Immature natural killer cell (primary cell): ENCODE results near the gene MYOZ1. TPM values are rescaled to one million over a fixed set of nuclear protein-coding genes. Genes with fewer than 3 reads are reported as not detected.

Experiments
- DNase-seq, 3 donors: peaks; one replicate each; pipeline ENCODE4 v3.0.0; 2022; ENCODE audit warnings: mixed read lengths in 1 of 3
- H3K27ac Mint-ChIP-seq, 6 donors: one replicate each; pipeline ENCODE4 v1.8.0; 2020; ENCODE audit warnings: mixed read lengths in 6 of 6, mild to moderate bottlenecking in 5 of 6, inconsistent platforms in 4 of 6, moderate library complexity in 3 of 6
- H3K27me3 Mint-ChIP-seq, 3 donors: one replicate each; pipeline ENCODE4 v1.8.0; 2020 to 2021; ENCODE audit warnings: low read depth in 3 of 3, mild to moderate bottlenecking in 3 of 3, mixed read lengths in 3 of 3, moderate library complexity in 3 of 3, inconsistent platforms in 1 of 3
- H3K36me3 Mint-ChIP-seq, 3 donors: one replicate each; pipeline ENCODE4 v1.8.0; 2020; ENCODE audit warnings: mixed read lengths in 3 of 3, inconsistent platforms in 2 of 3, mild to moderate bottlenecking in 2 of 3
- H3K4me1 Mint-ChIP-seq, 2 donors: one replicate each; pipeline ENCODE4 v1.8.0; 2020; ENCODE audit warnings: inconsistent platforms in 2 of 2, mild to moderate bottlenecking in 2 of 2, mixed read lengths in 2 of 2, moderate library complexity in 1 of 2
- H3K4me3 Mint-ChIP-seq, 5 donors: one replicate each; pipeline ENCODE4 v1.8.0; 2020; ENCODE audit warnings: mild to moderate bottlenecking in 5 of 5, mixed read lengths in 5 of 5, inconsistent platforms in 3 of 5, moderate library complexity in 3 of 5
- H3K9me3 Mint-ChIP-seq, 6 donors: one replicate each; pipeline ENCODE4 v1.8.0; 2020; ENCODE audit warnings: mild to moderate bottlenecking in 6 of 6, mixed read lengths in 6 of 6, inconsistent platforms in 4 of 6, moderate library complexity in 3 of 6
- polyA plus RNA-seq, 3 donors: library from polyadenylated mRNA; unstranded; fragments of 300-500 nt; fragmentation: Illumina TruSeq; gene quantifications; one replicate each; pipeline ENCODE4 v1.2.3, GENCODE V29; 2021

Gene MYOZ1
- polyA plus RNA-seq, 3 donors from 2014 or later = not detected

DNA sequence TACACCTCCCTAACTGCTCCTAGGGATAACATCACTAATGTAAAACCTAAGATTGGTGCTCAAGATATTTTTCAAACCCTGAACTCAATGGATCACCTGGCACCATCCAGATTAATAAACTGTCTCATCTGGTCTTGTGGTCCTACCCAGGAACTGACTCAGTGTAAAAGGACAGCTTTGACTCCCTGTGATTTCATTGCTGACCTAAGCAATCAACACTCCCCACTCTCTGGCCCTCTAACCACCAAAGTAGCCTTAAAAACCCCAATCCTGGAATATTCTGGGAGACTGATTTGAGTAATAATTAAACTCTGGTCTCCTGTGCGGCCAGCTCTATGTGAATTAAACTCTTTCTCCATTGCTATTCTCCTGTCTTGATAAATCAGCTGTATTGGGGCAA lies 43.9 kb downstream of the MYOZ1 start:
- peaks cover 2 to 6% of the 10 kb centered on the region in 2 donors for H3K4me1 Mint-ChIP-seq
- no peaks in the 10 kb centered on the region for H3K36me3 Mint-ChIP-seq
- no peak overlapping the region for H3K4me3 Mint-ChIP-seq
- peaks cover 0 to 2% (median 0%) of the 10 kb centered on the region in 3 donors for H3K27me3 Mint-ChIP-seq
- no peaks in the 10 kb centered on the region for H3K9me3 Mint-ChIP-seq
- H3K27ac Mint-ChIP-seq = no peak overlapping the region
- DNase-seq = no peak

GRCh38 chr10:73593812-73594211 lies 47.5 kb downstream of the MYOZ1 start:
- Mint-ChIP-seq H3K4me3 (no peak overlapping the region), H3K9me3 (no peaks in the 10 kb centered on the region), H3K4me1 (peaks cover 21 to 29% of the 10 kb centered on the region in 2 donors), H3K27ac (no peak overlapping the region), H3K27me3 (peaks cover 0 to 2% (median 0%) of the 10 kb centered on the region in 3 donors), H3K36me3 (no peaks in the 10 kb centered on the region)
- no peak for DNase-seq

DNA sequence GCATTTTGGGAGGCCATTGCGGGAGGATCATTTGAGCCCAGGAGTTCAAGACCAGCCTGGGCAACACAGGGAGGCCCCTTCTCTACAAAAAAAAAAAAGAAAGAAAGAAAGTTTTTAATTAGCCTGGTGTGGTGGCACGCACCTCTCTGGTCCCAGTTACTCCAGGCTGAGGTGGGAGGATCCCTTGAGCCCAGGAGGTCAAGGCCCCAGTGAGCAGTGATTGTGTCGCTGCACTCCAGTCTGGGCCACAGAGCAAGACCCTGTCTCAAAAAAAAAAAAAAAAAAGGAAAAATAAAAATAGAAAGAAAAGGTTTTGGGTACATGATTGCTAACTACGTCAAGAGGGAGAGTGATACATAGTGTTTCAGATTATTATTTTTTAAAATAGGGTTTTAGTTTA lies 48.2 kb downstream of the MYOZ1 start:
- Mint-ChIP-seq H3K36me3 (no peaks in the 10 kb centered on the region), H3K27ac (no peak overlapping the region), H3K9me3 (no peaks in the 10 kb centered on the region), H3K4me3 (no peak overlapping the region), H3K27me3 (peaks cover 0 to 2% (median 0%) of the 10 kb centered on the region in 3 donors), H3K4me1 (peaks cover 21 to 29% of the 10 kb centered on the region in 2 donors)
- no peak for DNase-seq

DNA sequence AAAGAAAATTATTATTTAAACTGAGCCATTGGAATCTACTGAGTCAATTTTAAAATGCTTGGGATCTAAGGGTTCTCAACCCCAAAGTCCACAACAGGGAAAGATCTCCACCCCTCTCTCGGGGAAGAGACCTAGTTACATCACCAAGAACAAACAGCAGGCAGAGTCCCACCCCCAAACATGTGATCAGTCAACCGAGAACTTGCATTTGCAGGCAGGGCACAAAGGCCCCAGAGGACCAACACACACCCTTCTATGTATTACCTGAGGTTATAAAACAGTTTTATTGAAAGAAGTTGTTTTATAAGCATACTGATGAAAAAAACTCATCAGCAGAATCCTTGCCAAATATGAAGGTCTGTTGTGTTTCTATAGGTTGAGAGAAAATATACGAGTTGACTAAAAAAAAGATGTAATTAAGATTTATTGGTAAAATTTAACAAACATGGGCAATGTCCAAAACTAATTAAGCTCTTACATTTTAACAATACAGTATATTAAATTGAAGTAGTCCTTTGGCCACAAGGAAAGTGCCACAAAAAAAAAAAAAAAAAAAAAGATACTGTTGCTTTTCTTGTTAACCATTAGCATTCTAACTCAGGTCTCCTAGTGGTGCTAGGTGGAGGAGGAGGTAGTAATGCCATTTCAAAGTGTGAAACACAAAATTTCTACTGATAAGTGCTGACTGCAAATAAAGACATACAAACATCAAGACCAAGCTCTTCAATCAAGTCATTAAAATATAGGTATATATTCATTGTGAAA lies 49.2 kb downstream of the MYOZ1 start:
- Mint-ChIP-seq H3K36me3 (no peaks in the 10 kb centered on the region), H3K27ac (peak overlapping the region; percentile 31 to 79 (median 68)), H3K9me3 (no peaks in the 10 kb centered on the region), H3K4me3 (peak overlapping the region; percentile 41 to 59 (median 45)), H3K27me3 (peaks cover 0 to 2% (median 0%) of the 10 kb centered on the region in 3 donors), H3K4me1 (peaks cover 21 to 29% of the 10 kb centered on the region in 2 donors)
- DNase-seq = no peak

GRCh38 chr10:73590881-73591799 lies 50.1 kb downstream of the MYOZ1 start, which contains the start of gene USP54:
USP54 (minus strand) TSS chr10:73591342; CDS start chr10:73575658, 15,684 bp downstream.
- Mint-ChIP-seq H3K9me3 (no peaks in the 10 kb centered on the region), H3K27ac (peak within 1 kb of the TSS; percentile 31 to 86 (median 73)), H3K36me3 (peaks cover 0 to 2% (median 0%) of the 10 kb centered on the region in 3 donors), H3K27me3 (peaks cover 0 to 2% (median 0%) of the 10 kb centered on the region in 3 donors), H3K4me1 (peaks cover 21 to 29% of the 10 kb centered on the region in 2 donors), H3K4me3 (peak within 1 kb of the TSS; percentile 66 to 78 (median 75))
- peak; percentile 28 to 40 (median 36) for DNase-seq

DNA sequence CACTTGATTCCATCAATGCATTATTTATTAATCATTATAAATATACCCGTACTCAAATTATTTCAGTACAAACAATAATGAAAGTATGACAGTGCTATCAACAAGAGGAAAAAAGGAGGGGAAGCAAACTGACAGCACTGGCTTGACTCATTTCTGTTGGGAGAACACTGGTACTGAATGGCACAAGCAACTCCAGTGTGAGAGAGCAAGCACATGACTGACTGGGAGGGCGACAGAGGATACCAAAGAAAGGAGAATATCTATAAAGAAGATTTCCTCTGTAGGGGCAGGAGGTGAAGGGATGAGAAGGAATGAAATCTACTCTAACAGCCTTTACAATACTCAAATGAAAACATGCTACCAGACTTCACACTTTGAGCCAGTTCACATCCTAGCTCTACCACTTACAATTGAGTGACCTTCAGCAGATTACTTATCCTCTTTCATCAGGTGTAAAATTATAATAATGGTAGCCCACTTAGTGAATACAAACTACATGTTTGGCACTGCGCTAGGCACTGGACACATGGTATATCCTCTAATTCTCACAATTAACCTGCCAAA lies 51.6 kb downstream of the MYOZ1 start:
- Mint-ChIP-seq H3K4me1 (peaks cover 21 to 29% of the 10 kb centered on the region in 2 donors), H3K27me3 (peaks cover 0 to 2% (median 0%) of the 10 kb centered on the region in 3 donors), H3K36me3 (peaks cover 0 to 5% (median 0%) of the 10 kb centered on the region in 3 donors), H3K27ac (peak overlapping the region in 1 of 6 donors; percentile 15), H3K4me3 (no peak overlapping the region), H3K9me3 (no peaks in the 10 kb centered on the region)
- DNase-seq = no peak

DNA sequence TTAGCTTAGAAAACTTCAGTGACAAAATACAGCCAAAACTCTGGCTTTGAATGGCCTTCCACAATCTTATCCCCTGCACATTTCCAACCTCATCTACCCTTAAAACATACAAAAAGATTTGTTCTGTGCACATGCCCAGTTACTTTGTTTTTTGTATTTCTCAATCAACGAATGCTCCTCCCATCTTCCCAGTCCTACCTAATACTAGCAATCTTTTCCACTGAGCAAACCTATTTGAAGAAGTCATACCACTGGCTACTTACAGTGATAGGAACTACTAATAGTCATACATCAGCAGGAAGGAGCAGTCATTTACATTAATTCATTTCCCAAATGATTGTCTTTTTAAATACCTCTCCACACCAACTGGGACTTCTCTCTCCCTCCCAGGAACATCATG lies 52.6 kb downstream of the MYOZ1 start:
- no peaks in the 10 kb centered on the region for H3K9me3 Mint-ChIP-seq
- H3K27ac Mint-ChIP-seq = no peak overlapping the region
- no peak overlapping the region for H3K4me3 Mint-ChIP-seq

GRCh38 chr10:73586583-73586984 lies 54.7 kb downstream of the MYOZ1 start:
- no peak overlapping the region for H3K4me3 Mint-ChIP-seq
- no peak for DNase-seq
- H3K9me3 Mint-ChIP-seq = no peaks in the 10 kb centered on the region
- no peak overlapping the region for H3K27ac Mint-ChIP-seq
- H3K4me1 Mint-ChIP-seq = peaks cover 11 to 15% of the 10 kb centered on the region in 2 donors
- no peaks in the 10 kb centered on the region for H3K27me3 Mint-ChIP-seq
- H3K36me3 Mint-ChIP-seq = peaks cover 0 to 12% (median 0%) of the 10 kb centered on the region in 3 donors

More for the DNA sequence above, 52.6 kb downstream of the MYOZ1 start:
- Mint-ChIP-seq H3K27me3 (no peaks in the 10 kb centered on the region), H3K4me1 (peaks cover 21 to 29% of the 10 kb centered on the region in 2 donors), H3K36me3 (peaks cover 0 to 5% (median 0%) of the 10 kb centered on the region in 3 donors)
- DNase-seq = no peak

GRCh38 chr10:73585327-73585726 lies 55.9 kb downstream of the MYOZ1 start:
- Mint-ChIP-seq H3K36me3 (peaks cover 0 to 12% (median 0%) of the 10 kb centered on the region in 3 donors), H3K9me3 (no peaks in the 10 kb centered on the region), H3K27me3 (no peaks in the 10 kb centered on the region), H3K4me1 (peaks cover 3 to 4% of the 10 kb centered on the region in 2 donors), H3K4me3 (no peak overlapping the region), H3K27ac (no peak overlapping the region)
- DNase-seq = no peak

DNA sequence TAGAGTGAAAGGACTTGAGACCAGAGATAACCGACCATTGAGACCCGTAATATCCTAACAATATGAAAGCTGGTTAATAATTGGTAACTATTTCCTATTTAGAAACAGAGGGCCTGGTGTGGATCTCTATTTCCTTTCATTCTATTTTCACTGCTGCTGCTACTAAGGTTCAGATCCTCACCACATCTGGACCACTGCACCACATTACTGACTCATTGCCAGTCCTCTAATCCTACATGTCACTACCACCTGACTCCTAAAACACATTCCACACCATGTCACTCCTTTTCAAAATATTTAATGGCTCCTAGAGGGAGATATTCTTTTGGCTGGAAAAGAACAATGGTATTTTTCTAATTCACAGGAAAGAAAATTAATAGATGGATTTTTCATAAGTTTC lies 56.5 kb downstream of the MYOZ1 start:
- DNase-seq = no peak
- H3K4me1 Mint-ChIP-seq = no peaks in the 10 kb centered on the region
- H3K9me3 Mint-ChIP-seq = no peaks in the 10 kb centered on the region
- H3K27ac Mint-ChIP-seq = peak overlapping the region in 1 of 6 donors; percentile 12
- H3K4me3 Mint-ChIP-seq = no peak overlapping the region
- H3K27me3 Mint-ChIP-seq = no peaks in the 10 kb centered on the region
- peaks cover 0 to 12% (median 0%) of the 10 kb centered on the region in 3 donors for H3K36me3 Mint-ChIP-seq

DNA sequence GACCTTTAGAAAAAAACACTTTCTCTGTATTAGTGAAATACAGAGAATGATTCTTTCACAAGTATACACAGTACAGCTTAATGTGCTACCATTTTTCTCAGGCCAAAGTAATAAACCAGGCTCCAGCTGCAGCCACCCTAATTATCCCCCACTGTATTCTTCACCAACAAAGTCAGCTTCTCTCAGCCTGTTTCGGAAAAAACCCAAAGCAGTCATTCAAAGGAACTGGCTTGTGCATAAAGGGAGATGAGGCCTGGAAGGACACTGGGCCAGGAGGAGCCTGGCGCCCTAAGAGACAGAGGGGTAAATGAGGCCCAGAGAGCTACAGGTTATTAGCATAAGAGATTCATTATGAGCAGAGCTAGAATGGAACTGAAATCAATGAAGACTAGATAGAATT lies 59.4 kb downstream of the MYOZ1 start:
- no peak overlapping the region for H3K4me3 Mint-ChIP-seq
- H3K27ac Mint-ChIP-seq = no peak overlapping the region
- H3K27me3 Mint-ChIP-seq = peaks cover 0 to 2% (median 0%) of the 10 kb centered on the region in 3 donors

More for the DNA sequence above, 59.4 kb downstream of the MYOZ1 start:
- DNase-seq = no peak
- H3K9me3 Mint-ChIP-seq = no peaks in the 10 kb centered on the region
- peaks cover 0 to 12% (median 0%) of the 10 kb centered on the region in 3 donors for H3K36me3 Mint-ChIP-seq
- H3K4me1 Mint-ChIP-seq = no peaks in the 10 kb centered on the region
